Breast epithelium (tissue), 3 donors: ENCODE results near the gene RIOX2.

Experiments used
- CTCF ChIP-seq, 3 donors: fragments of 450-650 bp; IDR thresholded peaks; one replicate each; pipeline ENCODE4 v1.5.1; 2016 to 2017; ENCODE audit warnings: antibody characterized with exemption in 3 of 3, mild to moderate bottlenecking in 3 of 3, moderate library complexity in 3 of 3
- POLR2A ChIP-seq: fragments of 450-650 bp; IDR thresholded peaks from one replicate; pipeline ENCODE4 v1.6.1; 2016; ENCODE audit warnings: antibody characterized with exemption, mild to moderate bottlenecking, moderate library complexity
- POLR2AphosphoS5 ChIP-seq, 3 donors: sonication (generic); formaldehyde crosslinking; IDR thresholded peaks; one replicate each; pipeline ENCODE4 v1.6.1; 2017; ENCODE audit warnings: antibody characterized with exemption in 3 of 3

- TF ChIP-seq CTCF (IDR thresholded peaks at IDR 0.05) (no peak), POLR2A (no peak), POLR2AphosphoS5 (IDR thresholded peaks at IDR 0.05) (no peak)
Measured at GRCh38 chr3:98005438-98005837, 33.2 kb upstream of the RIOX2 start.
